ENCODE data around the gene RASAL2.
A peak's percentile ranks its signal among the peaks of the same experiment; 100 is the strongest.
"Not testable (repeated sequence)": the region's sequence is repeated elsewhere in the genome, so short reads cannot be mapped to it uniquely, and the experiment has no call there.

RASAL2 gene

DNA sequence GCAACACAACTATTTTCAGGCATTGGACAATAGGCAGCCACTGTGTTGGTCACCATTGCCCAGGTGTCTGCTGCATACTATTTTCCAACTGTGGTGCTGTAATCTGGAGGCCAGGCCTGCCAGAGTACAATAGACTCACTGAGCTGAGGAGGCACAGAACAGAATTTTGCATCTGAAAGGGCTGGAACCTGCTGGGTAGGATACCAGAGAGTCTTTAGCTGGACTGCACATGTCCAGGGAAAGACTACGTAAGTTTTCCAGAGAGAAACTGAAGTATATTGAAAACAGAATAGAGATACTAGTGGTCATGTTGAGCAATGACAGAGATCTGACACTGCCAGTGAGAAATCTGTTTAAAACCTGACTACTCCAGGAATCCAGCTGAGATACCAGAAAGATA lies 200.8 kb downstream of the RASAL2 start:
- no peak overlapping the region for H3K4me3 ChIP-seq (ENCODE audit: control insufficient read depth, low read depth, low read length)
- no peak for DNase-seq (ENCODE audit: low read depth)
- TF ChIP-seq, protein P1, sequence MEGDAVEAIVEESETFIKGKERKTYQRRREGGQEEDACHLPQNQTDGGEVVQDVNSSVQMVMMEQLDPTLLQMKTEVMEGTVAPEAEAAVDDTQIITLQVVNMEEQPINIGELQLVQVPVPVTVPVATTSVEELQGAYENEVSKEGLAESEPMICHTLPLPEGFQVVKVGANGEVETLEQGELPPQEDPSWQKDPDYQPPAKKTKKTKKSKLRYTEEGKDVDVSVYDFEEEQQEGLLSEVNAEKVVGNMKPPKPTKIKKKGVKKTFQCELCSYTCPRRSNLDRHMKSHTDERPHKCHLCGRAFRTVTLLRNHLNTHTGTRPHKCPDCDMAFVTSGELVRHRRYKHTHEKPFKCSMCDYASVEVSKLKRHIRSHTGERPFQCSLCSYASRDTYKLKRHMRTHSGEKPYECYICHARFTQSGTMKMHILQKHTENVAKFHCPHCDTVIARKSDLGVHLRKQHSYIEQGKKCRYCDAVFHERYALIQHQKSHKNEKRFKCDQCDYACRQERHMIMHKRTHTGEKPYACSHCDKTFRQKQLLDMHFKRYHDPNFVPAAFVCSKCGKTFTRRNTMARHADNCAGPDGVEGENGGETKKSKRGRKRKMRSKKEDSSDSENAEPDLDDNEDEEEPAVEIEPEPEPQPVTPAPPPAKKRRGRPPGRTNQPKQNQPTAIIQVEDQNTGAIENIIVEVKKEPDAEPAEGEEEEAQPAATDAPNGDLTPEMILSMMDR (IDR thresholded peaks at IDR 0.05; ENCODE audit: control insufficient read depth, insufficient read depth, low read depth, low read length, missing control alignments) = peak; percentile 2

DNA sequence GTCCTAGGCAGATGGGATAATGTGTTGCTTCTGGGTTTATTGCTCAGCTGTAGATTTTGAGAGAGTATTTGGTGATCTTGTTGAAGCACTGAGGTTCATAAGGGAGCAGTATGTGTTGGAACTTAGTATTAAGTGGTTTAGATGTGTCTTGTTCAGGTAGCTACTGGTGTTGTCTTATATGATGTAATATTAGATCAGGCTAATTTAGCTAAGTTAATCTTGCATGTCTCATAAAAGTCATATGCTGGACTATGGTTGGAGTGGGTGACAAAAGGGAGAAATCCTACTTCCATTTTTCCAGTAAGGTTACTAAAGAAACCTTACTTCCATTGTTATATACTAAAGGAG lies 206.4 kb downstream of the RASAL2 start:
- TF ChIP-seq, protein P1 (IDR thresholded peaks at IDR 0.05; ENCODE audit: control insufficient read depth, insufficient read depth, low read depth, low read length, missing control alignments) = no peak
- no peak overlapping the region for H3K4me3 ChIP-seq (ENCODE audit: control insufficient read depth, low read depth, low read length)
- DNase-seq (ENCODE audit: low read depth) = no peak

DNA sequence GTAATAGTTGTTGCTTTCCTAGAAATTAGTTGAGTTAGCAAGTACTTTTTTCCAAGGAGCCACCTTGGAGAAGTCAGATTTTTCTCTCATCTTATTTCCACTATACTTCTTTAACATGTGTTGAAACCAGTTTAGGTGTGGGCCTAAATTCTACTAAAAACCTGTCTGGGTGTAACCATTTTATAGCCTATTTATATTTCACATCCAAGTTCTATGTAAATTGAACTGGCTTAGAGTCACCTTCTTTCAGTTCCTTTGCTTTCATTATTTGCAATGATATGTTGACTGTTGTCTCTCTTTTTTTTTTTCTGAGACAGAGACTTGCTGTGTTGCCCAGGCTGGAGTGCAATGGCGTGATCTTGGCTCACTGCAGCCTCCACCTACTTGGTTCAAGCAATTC lies 207.2 kb downstream of the RASAL2 start:
- TF ChIP-seq, protein P1 (IDR thresholded peaks at IDR 0.05; ENCODE audit: control insufficient read depth, insufficient read depth, low read depth, low read length, missing control alignments) = no peak
- DNase-seq (ENCODE audit: low read depth) = no peak
- H3K4me3 ChIP-seq (ENCODE audit: control insufficient read depth, low read depth, low read length) = no peak overlapping the region

DNA sequence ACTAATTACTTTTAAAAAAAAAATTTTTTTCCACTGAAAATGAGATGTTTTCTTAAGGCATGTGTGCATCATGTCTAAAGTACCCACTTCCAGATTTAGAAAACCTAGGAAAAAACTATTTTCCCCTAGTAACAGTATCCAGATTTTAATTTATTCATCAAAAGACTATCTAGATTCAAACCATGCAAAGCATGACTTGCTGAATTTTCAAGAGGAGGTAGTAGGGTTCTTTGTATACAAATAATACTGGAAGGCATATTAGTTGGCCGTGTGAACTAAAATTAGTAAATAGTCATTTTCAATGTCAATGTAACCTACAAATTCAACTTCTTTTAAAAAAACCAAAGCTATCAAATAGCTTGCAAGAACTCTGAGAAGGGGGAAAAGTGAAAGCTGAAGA lies 213.4 kb downstream of the RASAL2 start:
- TF ChIP-seq, protein P1 (IDR thresholded peaks at IDR 0.05; ENCODE audit: control insufficient read depth, insufficient read depth, low read depth, low read length, missing control alignments) = no peak
- H3K4me3 ChIP-seq (ENCODE audit: control insufficient read depth, low read depth, low read length) = no peak overlapping the region
- DNase-seq (ENCODE audit: low read depth) = no peak

DNA sequence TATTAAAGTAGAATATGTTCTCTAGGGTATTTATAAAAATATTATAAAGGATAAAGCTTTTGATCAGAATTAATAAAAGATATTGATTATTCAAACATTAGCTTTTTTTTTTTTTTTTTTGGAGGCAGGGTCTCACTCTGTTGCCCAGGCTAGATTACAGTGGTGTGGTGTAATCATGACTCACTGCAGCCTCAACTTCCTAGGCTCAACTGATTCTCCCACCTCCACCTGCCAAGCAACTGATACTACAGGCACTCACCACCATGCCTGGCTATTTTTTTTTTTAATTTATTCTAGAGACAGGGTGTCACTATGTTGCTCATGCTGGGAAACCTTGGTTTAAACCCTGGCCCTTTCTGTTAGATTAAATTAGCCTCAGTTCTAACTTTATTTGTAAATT lies 214.5 kb downstream of the RASAL2 start:
- TF ChIP-seq, protein P1 (IDR thresholded peaks at IDR 0.05; ENCODE audit: control insufficient read depth, insufficient read depth, low read depth, low read length, missing control alignments) = no peak
- H3K4me3 ChIP-seq (ENCODE audit: control insufficient read depth, low read depth, low read length) = no peak overlapping the region
- DNase-seq (ENCODE audit: low read depth) = no peak

DNA sequence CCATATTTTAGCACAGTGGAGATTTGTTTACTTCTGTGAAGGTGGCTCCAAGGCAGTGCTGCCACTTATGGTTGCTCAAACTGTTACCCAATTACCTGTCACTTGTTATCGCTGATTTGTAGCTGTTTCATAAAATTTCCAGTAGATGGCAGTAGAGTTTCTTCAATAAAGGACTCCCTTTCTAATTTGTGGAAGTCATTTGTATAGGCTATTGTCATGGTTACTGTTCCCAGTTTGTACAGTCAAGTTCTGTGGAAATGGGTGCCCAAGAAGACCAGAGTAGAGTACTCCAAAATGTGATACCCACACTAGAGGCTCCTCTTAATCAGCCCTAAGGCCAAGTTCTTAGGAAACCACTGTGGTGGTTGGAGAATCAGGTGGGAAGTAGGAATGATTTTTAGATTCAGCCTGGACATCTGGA lies 216.8 kb downstream of the RASAL2 start:
- TF ChIP-seq, protein P1 (IDR thresholded peaks at IDR 0.05; ENCODE audit: control insufficient read depth, insufficient read depth, low read depth, low read length, missing control alignments) = peak; percentile 61
- H3K4me3 ChIP-seq (ENCODE audit: control insufficient read depth, low read depth, low read length) = no peak overlapping the region
- DNase-seq (ENCODE audit: low read depth) = peak; percentile 65

DNA sequence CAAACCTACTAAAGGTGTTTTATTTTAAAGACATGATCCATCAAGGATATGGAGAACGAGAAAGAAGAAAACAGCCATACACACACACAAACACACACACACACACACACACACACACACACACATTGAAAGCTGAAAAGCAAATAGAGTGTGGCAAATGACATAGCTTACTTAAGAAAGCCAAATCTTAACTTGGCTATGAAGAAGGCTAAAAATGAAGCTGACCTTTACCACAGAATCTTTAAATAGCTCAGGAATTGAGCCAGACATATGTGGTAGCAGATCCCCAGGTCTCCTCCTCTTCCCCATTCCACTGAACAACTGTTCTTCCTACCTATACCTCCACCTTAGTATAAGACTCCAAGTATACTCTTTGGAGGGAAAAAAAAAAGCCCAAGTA lies 217.3 kb downstream of the RASAL2 start:
- DNase-seq (ENCODE audit: low read depth) = no peak
- H3K4me3 ChIP-seq (ENCODE audit: control insufficient read depth, low read depth, low read length) = no peak overlapping the region
- TF ChIP-seq, protein P1 (IDR thresholded peaks at IDR 0.05; ENCODE audit: control insufficient read depth, insufficient read depth, low read depth, low read length, missing control alignments) = no peak

DNA sequence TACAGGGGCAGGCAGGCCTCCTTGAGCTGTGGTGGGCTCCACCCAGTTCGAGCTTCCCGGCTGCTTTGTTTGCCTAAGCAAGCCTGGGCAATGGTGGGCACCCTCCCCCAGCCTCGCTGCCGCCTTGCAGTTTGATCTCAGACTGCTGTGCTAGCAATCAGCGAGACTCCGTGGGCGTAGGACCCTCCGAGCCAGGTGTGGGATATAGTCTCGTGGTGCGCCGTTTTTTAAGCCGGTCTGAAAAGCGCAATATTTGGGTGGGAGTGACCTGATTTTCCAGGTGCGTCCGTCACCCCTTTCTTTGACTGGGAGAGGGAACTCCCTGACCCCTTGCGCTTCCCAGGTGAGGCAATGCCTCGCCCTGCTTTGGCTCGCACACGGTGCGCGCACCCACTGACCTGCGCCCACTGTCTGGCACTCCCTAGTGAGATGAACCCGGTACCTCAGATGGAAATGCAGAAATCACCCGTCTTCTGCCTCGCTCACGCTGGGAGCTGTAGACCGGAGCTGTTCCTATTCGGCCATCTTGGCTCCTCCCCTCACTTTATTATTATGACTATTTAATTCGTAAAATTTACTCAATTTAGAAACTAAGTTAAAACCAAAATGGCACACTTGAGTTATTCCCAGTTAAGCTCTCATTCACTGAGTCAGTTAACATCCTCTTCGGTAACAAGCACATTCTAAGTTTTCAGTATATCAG lies 226.5 kb downstream of the RASAL2 start:
- not testable (repeated sequence) for H3K4me3 ChIP-seq (ENCODE audit: control insufficient read depth, low read depth, low read length); DNase-seq (ENCODE audit: low read depth)
